ENCODE data around the gene CISTR. TPM values are rescaled to one million over a fixed set of nuclear protein-coding genes. Genes with fewer than 3 reads are reported as not detected.
A peak's percentile ranks its signal among the peaks of the same experiment; 100 is the strongest.

The CISTR gene
- total and polyA plus RNA-seq, 4 donors: not detected

DNA sequence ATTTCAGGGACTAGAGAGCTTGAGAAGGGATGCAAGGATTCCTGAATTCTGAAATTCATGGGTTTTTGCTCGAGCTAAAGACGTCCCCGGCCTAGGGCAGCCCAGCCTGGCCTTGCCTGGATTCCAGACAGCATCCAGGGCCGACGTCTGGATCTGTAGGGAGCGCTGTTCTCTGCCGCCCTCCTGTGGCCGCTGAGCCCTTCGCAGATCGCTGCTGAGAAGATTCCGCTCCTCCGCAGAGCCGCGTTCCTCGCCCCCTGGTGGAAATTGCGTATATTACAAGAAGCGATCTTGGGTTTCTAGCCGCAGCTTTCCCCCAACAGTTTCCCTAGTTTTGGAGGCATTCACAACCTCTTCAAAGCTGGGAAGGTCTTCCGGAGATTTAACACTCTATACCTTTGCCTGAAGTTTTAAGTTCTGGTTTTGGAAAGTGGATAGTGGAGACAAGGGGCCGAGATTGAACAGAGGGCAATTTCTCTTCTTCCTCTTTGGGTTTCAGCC lies 5.1 kb downstream of the CISTR start:
- 0 to 1% methylated on average over 20 of the region's 20 CpGs for WGBS, 2 donors
- TF ChIP-seq CTCF (IDR thresholded peaks at IDR 0.05; ENCODE audit: control extremely low read depth, extremely low read depth): peak; percentile 100
- H3K4me1 ChIP-seq (ENCODE audit: control insufficient read depth in 5 of 5, insufficient read depth in 5 of 5, low read length in 5 of 5): peaks cover 0 to 8% (median 5%) of the 10 kb centered on the region in 5 donors
- no peak overlapping the region for H3K4me3 ChIP-seq
- no peaks in the 10 kb centered on the region for H3K36me3 ChIP-seq (ENCODE audit: control insufficient read depth in 4 of 4, insufficient read depth in 4 of 4, low read length in 4 of 4)
- H3K9me3 ChIP-seq (ENCODE audit: control insufficient read depth in 4 of 4, insufficient read depth in 3 of 4, low read length in 3 of 4): no peaks in the 10 kb centered on the region
- DNase-seq (peak; percentile 93 to 96 (median 95)), ATAC-seq (ENCODE audit: insufficient read depth, low FRiP score) (peak; percentile 91)
- no peak overlapping the region for H3K9ac ChIP-seq (ENCODE audit: insufficient read depth in 1 of 2, low read length in 2 of 2)
- no peak overlapping the region for H3K27ac ChIP-seq (ENCODE audit: low read depth in 1 of 2, low read length in 1 of 2)
- H3K27me3 ChIP-seq (ENCODE audit: control insufficient read depth in 3 of 3, insufficient read depth in 3 of 3, low read length in 2 of 3): peaks cover 0 to 61% (median 53%) of the 10 kb centered on the region in 3 donors

GRCh38 chr12:53744751-53745150 lies 7.0 kb downstream of the CISTR start:
- TF ChIP-seq CTCF (IDR thresholded peaks at IDR 0.05; ENCODE audit: control extremely low read depth, extremely low read depth): no peak
- Histone ChIP-seq H3K36me3 (ENCODE audit: control insufficient read depth in 4 of 4, insufficient read depth in 4 of 4, low read length in 4 of 4) (no peaks in the 10 kb centered on the region), H3K4me1 (ENCODE audit: control insufficient read depth in 5 of 5, insufficient read depth in 5 of 5, low read length in 5 of 5) (peaks cover 0 to 4% (median 0%) of the 10 kb centered on the region in 5 donors), H3K9me3 (ENCODE audit: control insufficient read depth in 4 of 4, insufficient read depth in 3 of 4, low read length in 3 of 4) (no peaks in the 10 kb centered on the region), H3K27me3 (ENCODE audit: control insufficient read depth in 3 of 3, insufficient read depth in 3 of 3, low read length in 2 of 3) (peaks cover 0 to 57% (median 53%) of the 10 kb centered on the region in 3 donors), H3K9ac (ENCODE audit: insufficient read depth in 1 of 2, low read length in 2 of 2) (no peak overlapping the region), H3K4me3 (no peak overlapping the region), H3K27ac (ENCODE audit: low read depth in 1 of 2, low read length in 1 of 2) (no peak overlapping the region)
- DNase-seq (no peak), ATAC-seq (ENCODE audit: insufficient read depth, low FRiP score) (no peak)
- WGBS, 2 donors: 65 to 68% methylated on average over 6 of the region's 6 CpGs

DNA sequence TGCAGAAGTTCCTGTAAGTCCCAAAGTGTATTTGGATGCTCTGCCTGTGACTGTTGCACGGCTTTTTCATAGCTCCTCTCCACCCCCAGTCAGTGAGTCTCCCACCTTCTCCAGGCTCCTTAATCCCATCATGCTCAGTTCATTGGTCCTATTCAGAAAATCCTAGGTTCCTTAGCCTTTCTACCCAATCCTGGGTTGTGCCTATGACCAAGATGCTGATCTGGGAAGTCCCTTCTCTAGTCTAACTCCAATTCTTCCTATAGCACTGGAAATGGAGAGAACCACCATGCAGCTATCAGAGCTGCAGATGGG lies 7.7 kb downstream of the CISTR start:
- H3K27me3 ChIP-seq (ENCODE audit: control insufficient read depth in 3 of 3, insufficient read depth in 3 of 3, low read length in 2 of 3): peaks cover 0 to 57% (median 50%) of the 10 kb centered on the region in 3 donors
- H3K9me3 ChIP-seq (ENCODE audit: control insufficient read depth in 4 of 4, insufficient read depth in 3 of 4, low read length in 3 of 4): no peaks in the 10 kb centered on the region
- ATAC-seq (ENCODE audit: insufficient read depth, low FRiP score) (no peak), DNase-seq (no peak)
- H3K9ac ChIP-seq (ENCODE audit: insufficient read depth in 1 of 2, low read length in 2 of 2): no peak overlapping the region
- H3K4me3 ChIP-seq: no peak overlapping the region
- 94% methylated on average over 1 of the region's 1 CpG for WGBS, 2 donors
- H3K27ac ChIP-seq (ENCODE audit: low read depth in 1 of 2, low read length in 1 of 2): no peak overlapping the region
- H3K4me1 ChIP-seq (ENCODE audit: control insufficient read depth in 5 of 5, insufficient read depth in 5 of 5, low read length in 5 of 5): peaks cover 0 to 8% (median 0%) of the 10 kb centered on the region in 5 donors
- no peak for TF ChIP-seq CTCF (IDR thresholded peaks at IDR 0.05; ENCODE audit: control extremely low read depth, extremely low read depth)
- H3K36me3 ChIP-seq (ENCODE audit: control insufficient read depth in 4 of 4, insufficient read depth in 4 of 4, low read length in 4 of 4): no peaks in the 10 kb centered on the region
